ENCODE data around the gene C21orf91.

GRCh38 chr21:17866590-17866989 is 47.4 kb upstream of the C21orf91 start:
- TF ChIP-seq CTCF (IDR thresholded peaks at IDR 0.05; ENCODE audit: low read depth, low read length, missing input control) (no peak), MAX (IDR thresholded peaks at IDR 0.05) (no peak), RAD21 (IDR thresholded peaks at IDR 0.05) (no peak), JUND (IDR thresholded peaks at IDR 0.05) (no peak), SP1 (IDR thresholded peaks at IDR 0.05) (no peak), HNF4G (IDR thresholded peaks at IDR 0.05) (no peak)

Measured in liver (tissue), 3 donors.